ENCODE data around the gene C17orf107.
"Not testable (repeated sequence)": the region's sequence is repeated elsewhere in the genome, so short reads cannot be mapped to it uniquely, and the experiment has no call there.

Gene C17orf107

GRCh38 chr17:4899341-4900230, at the start of gene C17orf107:
Gene C17orf107, plus strand, starts transcription at chr17:4899536. Its CDS starts 227 bp downstream, at chr17:4899763.
- peak; percentile 8 for DNase-seq (ENCODE audit: low read depth, low spot score)

GRCh38 chr17:4850246-4850645, 49.1 kb upstream of the C17orf107 start:
- no peak for DNase-seq (ENCODE audit: low read depth, low spot score)

GRCh38 chr17:4851084-4851483, 48.3 kb upstream of the C17orf107 start:
- DNase-seq (ENCODE audit: low read depth, low spot score): no peak

GRCh38 chr17:4852567-4853207, 46.6 kb upstream of the C17orf107 start:
- no peak for DNase-seq (ENCODE audit: low read depth, low spot score)

DNA sequence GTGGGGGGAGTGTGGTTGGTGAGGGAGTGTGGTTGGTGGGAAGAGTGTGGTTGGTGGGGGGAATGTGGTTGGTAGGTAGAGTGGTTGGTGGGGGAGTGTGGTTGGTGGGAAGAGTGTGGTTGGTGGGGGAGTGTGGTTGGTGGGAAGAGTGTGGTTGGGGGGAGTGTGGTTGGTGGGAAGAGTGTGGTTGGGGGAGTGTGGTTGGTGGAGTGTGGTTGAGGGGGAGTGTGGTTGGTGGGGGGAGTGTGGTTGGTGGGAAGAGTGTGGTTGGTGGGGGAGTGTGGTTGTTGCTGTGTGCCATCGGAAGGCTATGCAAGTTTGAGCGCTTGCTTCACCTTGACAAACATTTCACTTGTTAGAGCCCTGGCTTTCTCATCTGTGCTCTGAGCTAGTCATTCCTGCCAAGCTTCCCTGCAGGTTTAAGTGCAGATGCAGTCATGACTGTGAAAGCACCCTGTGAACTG, 46.1 kb upstream of the C17orf107 start:
- no peak for DNase-seq (ENCODE audit: low read depth, low spot score)

- DNase-seq (ENCODE audit: low read depth, low spot score): no peak
These were observed 45.1 kb upstream of the C17orf107 start for GRCh38 chr17:4854111-4854681.

DNA sequence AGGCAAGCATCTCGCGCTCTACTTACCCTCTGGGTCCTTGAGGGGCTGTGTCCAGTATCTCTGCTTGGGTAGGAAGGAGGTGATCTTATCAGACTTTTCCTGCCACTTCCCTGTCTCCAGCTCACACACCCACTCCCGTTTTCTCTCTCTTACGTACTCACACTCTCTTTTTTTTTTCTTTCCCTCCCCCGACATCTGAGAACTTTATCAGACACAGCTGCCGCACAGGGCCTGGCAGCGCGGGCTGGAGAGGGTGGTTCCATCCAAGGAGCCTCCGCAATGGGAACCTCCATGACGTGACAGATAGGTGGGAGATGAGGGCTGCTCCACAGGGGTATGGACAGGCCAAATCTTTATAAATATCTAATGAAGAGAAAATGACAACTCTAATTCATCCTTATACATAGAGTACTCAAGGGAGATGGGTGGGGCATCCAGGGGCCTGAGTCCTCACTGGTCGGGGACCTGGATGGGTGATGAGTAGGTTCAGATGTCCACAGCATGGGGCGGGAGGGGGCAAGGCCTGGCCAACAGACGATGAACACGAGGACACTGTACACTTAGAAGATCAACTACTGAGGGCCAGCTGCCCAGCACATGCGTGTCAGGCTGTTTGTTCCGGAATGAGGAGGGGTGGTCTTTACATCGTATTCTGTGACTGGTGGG, 42.9 kb upstream of the C17orf107 start:
- no peak for DNase-seq (ENCODE audit: low read depth, low spot score)

- no peak for DNase-seq (ENCODE audit: low read depth, low spot score)
These were observed 42.4 kb upstream of the C17orf107 start for GRCh38 chr17:4856937-4857314.

DNA sequence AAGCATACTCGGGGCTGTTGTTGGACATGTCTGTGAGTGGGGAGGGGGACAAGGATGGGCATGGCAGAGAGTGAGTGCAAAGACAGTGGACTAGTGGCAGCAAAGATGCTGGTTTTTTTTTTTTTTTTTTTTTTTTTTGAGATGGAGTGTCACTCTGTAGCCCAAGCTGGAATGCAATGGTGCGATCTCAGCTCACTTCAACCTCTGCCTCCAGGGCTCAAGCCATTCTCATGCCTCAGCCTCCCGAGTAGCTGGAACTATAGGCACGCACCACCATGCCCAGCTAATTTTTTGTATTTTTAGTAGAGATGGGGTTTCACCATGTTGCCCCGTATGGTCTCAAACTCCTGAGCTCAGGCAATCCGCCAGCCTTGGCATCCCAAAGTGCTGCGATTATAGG, 42.0 kb upstream of the C17orf107 start:
- DNase-seq (ENCODE audit: low read depth, low spot score): not testable (repeated sequence)

DNA sequence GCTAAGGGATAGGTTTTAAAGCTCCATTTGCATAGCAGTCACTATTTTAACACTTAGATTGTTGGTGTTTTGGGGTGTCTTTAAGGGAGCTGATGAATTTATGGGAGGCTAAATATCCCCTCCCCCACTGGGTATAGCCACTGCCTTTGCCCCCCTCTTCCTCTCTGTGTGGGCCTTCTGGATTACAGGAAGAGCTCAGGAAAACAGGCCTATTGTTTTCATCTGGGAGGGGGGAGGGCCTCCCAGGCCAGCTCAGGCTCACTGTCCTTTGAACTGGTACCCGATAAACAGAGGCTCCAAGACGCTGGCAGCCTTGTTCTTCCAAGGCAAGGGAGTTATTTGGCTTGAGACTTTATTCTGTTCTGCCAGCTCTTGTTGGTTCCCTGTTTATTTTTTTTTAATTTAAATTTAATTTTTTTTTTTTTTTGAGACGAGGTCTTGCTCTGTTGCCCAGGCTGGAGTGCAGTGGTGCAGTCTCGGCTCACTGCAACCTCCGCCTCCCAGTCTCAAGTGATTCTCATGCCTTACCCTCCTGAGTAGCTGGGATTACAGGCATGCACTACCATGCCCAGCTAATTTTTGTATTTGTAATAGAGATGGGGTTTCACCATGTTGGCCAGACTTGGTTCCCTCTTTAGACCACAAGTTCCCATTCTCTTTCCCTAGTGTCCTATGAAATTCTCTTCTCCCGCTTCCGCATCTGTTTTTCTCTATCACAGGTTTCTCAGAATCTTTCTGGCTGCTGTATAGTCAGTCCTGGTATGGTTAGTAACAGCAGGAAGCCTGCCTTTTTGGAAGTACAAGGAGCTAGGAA, 41.1 kb upstream of the C17orf107 start:
- DNase-seq (ENCODE audit: low read depth, low spot score): no peak

- no peak for DNase-seq (ENCODE audit: low read depth, low spot score)
These were observed 40.5 kb upstream of the C17orf107 start for GRCh38 chr17:4858882-4859260.

GRCh38 chr17:4859816-4860625, 39.3 kb upstream of the C17orf107 start:
- DNase-seq (ENCODE audit: low read depth, low spot score): no peak

GRCh38 chr17:4860651-4861050, 38.7 kb upstream of the C17orf107 start:
- DNase-seq (ENCODE audit: low read depth, low spot score): no peak

GRCh38 chr17:4861052-4861451, 38.3 kb upstream of the C17orf107 start:
- DNase-seq (ENCODE audit: low read depth, low spot score): no peak

DNA sequence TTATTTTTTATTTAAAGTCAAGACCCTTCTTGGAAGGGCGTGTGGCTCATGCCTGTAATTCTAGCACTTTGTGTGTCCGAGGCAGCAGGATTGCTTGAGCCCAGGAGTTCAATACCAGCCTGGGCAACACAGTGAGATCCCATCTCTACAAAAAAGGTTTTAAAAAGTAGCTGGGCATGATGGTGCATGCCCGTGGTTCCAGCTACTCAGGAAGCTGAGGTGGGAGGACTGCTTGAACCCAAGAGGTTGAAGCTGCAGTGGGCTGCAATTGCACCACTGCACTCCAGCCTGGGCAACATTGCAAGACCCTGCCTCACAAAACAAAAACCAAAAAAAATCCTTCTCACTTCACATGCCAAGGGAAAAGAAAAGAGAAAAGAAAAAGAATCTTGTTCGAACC, 36.6 kb upstream of the C17orf107 start:
- no peak for DNase-seq (ENCODE audit: low read depth, low spot score)

DNA sequence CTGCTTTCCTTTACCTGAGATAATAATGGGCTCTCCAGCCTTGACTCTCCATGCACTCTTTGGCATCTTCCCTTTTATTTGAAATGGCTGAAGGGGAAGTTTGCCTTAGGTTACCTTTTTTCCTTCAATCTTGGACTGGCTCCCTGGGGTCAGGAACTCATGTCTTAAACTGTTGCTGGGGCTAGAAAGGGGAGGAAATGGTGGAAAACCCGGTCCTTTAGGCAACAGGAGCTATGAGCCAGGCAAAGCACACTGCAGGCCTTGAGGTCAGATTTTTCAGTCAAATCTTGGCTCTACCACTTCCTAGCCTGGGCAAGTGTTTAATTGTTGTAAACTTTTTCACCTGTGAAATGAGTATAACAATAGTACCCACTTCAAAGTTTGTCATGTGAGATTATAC, 36.0 kb upstream of the C17orf107 start:
- DNase-seq (ENCODE audit: low read depth, low spot score): no peak

GRCh38 chr17:4867535-4867934, 31.8 kb upstream of the C17orf107 start:
- DNase-seq (ENCODE audit: low read depth, low spot score): not testable (repeated sequence)

- not testable (repeated sequence) for DNase-seq (ENCODE audit: low read depth, low spot score)
These were observed 30.0 kb upstream of the C17orf107 start for GRCh38 chr17:4869058-4869998.

- no peak for DNase-seq (ENCODE audit: low read depth, low spot score)
These were observed 28.5 kb upstream of the C17orf107 start for GRCh38 chr17:4870855-4871254.
